Erythroblast (primary cell): ENCODE measurements around the gene TNFSF13.

Source experiments
- DNase-seq, 2 experiments: peaks; one replicate each; lab custom pipeline; 2025; lab: John Stamatoyannopoulos, UW
- GATA1 ChIP-seq: IDR thresholded peaks from 2 replicates; pipeline ENCODE4 v1.6.1; 2011; ENCODE audit warnings: low read depth, mild to moderate bottlenecking, control low read depth, low read length, moderate library complexity
- POLR2A ChIP-seq: IDR thresholded peaks from 2 replicates; pipeline ENCODE4 v1.6.1; 2011; ENCODE audit warnings: mild to moderate bottlenecking, low read length

Gene TNFSF13

DNA sequence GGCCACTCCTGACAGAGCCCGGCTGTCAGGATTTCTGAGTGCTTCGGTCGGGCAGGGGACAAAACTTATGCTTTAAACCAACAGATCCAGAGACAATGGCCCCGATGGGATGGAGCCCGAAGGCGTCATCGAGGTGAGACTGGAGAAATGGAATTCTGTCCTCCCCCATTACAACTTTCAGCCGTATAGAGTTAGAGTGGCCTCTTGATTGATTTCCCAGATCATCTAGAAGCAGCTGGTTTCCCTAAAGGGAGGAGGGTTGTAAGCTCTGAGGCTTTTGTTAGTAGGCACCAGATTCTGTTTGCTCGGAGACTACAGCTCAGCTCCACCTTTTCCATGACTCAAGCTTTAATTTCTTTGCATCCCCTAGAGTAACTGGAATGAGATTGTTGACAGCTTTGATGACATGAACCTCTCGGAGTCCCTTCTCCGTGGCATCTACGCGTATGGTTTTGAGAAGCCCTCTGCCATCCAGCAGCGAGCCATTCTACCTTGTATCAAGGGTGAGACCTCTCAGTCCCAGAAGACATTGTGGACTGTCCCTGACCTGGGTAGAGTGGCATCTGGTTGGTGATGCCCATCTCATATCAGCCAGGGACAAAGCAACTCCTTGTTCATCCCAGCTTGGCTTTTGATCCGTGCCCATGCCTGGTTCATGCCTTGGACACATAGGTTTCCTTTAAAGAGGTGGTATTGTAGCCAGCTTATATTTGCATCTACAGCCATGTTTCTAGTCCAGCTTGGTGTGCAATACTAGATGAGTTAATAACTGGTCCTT lies 15.8 kb downstream of the TNFSF13 start:
- TF ChIP-seq POLR2A: no peak
- no peak for DNase-seq

DNA sequence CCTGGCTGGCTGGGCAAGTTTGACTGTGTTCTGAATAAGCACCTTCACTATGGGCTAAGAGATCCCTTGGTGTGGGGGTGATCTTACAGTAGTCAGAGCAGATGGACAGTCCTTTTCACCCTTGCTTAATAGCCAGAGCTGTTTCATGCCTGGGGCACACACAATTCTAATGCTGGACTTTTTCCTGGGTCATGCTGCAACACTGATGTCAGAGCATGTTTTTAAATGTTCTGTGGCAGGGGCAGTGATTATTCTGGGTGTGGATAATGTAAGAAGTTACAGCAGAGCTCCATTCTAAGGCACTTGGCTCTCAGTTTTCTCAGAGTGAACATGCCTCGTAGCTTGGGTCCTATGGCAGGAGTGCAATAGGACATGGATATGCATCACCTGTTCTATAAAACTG lies 16.9 kb downstream of the TNFSF13 start:
- no peak for DNase-seq

DNA sequence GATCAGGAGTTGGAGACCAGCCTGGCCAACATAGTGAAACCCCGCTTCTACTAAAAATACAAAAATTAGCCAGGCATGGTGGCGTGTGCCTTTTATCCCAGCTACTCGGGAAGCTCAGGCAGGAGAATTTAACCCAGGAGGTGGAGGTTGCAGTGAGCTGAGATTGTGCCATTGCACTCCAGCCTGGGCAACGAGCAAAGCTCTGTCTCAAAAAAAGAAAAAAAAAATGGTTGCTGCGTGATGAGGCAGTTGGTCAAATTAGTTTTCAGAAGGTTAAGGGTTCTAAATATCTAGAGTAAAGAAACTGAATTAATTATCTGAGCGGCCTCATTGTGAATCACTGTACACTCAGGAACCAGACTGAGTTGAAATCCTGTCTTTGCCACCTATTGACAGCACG lies 17.4 kb downstream of the TNFSF13 start:
- no peak for DNase-seq

More for the DNA sequence above, 16.9 kb downstream of the TNFSF13 start:
- TF ChIP-seq POLR2A (no peak), GATA1 (no peak)

GRCh38 chr17:7576432-7576937 lies 17.9 kb downstream of the TNFSF13 start:
- DNase-seq: no peak
- no peak for TF ChIP-seq GATA1
- TF ChIP-seq POLR2A: peak; percentile 21

More for the DNA sequence above, 17.4 kb downstream of the TNFSF13 start:
- TF ChIP-seq GATA1: no peak
- peak; percentile 4 for TF ChIP-seq POLR2A

DNA sequence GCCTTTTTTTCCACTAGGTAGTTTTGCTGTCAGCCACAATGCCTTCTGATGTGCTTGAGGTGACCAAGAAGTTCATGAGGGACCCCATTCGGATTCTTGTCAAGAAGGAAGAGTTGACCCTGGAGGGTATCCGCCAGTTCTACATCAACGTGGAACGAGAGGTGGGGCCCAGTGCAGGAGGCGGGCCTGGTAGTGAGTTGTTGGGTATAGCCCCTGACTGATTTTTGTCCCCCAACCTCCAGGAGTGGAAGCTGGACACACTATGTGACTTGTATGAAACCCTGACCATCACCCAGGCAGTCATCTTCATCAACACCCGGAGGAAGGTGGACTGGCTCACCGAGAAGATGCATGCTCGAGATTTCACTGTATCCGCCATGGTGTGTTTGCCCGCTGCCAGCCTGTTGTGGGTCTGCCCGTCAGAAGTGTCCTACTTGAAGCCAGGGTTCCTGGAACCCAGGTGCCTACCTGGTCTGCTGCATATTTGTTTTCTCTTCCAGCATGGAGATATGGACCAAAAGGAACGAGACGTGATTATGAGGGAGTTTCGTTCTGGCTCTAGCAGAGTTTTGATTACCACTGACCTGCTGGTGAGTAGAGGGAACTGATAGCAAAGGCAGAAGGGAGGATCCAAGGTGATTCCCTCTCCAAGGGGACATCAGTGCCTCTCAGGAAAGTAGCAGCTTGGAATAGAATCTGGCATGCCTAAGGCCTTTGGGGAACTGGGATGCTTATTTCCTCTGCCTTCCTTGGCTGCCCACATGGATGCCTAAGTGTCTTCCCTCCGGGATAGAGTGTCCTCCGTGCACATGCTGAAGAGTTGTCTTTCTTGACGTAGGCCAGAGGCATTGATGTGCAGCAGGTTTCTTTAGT lies 19.0 kb downstream of the TNFSF13 start:
- TF ChIP-seq POLR2A (no peak), GATA1 (no peak)
- no peak for DNase-seq

DNA sequence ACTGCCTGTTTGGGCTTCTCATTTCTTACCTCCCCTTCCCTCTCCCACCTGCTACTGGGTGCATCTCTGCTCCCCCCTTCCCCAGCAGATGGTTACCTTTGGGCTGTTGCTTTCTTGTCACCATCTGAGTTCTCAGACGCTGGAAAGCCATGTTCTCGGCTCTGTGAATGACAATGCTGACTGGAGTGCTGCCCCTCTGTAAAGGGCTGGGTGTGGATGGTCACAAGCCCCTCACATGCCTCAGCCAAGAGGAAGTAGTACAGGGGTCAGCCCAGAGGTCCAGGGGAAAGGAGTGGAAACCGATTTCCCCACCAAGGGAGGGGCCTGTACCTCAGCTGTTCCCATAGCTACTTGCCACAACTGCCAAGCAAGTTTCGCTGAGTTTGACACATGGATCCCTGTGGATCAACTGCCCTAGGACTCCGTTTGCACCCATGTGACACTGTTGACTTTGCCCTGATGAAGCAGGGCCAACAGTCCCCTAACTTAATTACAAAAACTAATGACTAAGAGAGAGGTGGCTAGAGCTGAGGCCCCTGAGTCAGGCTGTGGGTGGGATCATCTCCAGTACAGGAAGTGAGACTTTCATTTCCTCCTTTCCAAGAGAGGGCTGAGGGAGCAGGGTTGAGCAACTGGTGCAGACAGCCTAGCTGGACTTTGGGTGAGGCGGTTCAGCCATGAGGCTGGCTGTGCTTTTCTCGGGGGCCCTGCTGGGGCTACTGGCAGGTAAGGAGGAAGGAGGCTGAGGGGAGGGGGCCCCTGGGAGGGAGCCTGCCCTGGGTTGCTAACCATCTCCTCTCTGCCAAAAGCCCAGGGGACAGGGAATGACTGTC lies 20.7 kb downstream of the TNFSF13 start, which contains the start of gene CD68:
Gene CD68, plus strand, starts transcription at position 638 of the 833 bp plus-strand sequence. Its CDS starts 40 bp downstream, at position 678.
- TF ChIP-seq GATA1 (no peak), POLR2A (peak; percentile 75)
- DNase-seq: peak; percentile 68 to 80

GRCh38 chr17:7579834-7580603 lies 21.5 kb downstream of the TNFSF13 start:
- TF ChIP-seq POLR2A (no peak), GATA1 (no peak)
- peak in 1 of 2 experiments; percentile 54 for DNase-seq

DNA sequence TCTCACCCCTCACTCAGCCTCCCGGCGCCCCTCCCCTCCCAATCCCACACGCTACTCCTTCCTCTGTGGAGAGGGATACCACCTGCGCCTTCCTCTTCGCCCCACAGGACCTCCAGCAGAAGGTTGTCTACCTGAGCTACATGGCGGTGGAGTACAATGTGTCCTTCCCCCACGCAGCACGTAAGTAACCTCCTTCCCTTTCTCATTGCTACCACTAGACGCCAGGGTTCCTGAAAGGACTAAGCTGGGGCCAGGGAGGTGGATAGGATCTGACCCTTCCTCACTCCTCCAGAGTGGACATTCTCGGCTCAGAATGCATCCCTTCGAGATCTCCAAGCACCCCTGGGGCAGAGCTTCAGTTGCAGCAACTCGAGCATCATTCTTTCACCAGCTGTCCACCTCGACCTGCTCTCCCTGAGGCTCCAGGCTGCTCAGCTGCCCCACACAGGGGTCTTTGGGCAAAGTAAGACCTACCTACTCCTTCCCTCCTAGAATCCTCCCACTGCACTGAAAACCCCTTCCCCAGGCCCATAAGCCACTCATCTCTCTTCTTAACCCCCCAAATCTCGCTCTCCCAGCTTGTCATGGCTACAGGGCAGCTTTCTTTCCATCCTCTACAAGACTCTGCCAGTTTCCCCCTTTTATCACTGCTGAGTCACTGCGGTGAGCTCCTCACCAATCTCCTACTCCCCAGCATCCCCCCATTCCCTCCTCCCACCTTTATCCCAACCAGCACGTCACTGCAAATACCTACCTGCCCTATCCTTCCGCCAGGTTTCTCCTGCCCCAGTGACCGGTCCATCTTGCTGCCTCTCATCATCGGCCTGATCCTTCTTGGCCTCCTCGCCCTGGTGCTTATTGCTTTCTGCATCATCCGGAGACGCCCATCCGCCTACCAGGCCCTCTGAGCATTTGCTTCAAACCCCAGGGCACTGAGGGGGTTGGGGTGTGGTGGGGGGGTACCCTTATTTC lies 22.3 kb downstream of the TNFSF13 start:
- TF ChIP-seq POLR2A (no peak), GATA1 (no peak)
- DNase-seq: peak; percentile 60 to 68

DNA sequence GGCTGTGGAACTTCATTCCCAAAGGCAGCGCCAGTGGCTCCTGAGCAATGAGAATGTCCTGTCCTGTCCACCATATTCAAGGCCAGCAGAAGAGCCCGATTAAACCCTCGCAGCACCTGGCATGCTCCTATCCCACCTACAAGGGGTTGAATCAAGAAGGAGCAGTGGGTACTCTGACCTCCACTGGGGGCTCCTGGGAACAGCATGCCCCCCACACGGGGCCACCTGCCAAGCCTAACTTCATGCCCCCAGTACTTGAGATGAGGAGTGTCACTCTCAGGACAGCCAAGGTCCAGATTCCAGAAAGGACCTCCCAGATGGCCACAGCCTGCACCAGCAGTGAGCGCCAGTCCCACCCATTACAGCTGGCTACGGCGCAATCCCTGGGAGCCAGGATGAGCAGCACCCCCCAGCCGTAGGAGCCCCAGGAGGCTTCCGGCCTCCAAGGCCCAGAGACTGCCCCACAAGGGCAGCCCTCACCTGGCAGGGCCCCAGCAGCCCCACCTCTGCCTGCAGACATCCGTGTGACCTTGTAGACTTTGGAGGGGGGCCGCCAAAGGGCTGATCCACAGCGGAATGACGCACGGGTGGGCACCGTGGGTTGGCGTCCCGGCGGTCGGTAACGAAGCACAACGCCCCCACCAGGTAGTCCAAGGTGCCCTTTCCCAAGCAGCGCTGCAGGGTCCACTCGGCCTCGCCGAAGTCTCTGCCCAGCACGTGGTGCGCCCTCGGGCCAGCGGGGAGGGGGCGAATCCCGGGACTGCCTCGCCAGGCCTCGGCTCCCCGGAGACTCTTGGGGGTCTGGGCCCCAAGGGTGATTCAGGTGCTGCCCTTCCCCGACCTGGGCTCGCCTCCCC lies 24.1 kb downstream of the TNFSF13 start:
- DNase-seq: no peak
- no peak for TF ChIP-seq POLR2A
- TF ChIP-seq GATA1: no peak

DNA sequence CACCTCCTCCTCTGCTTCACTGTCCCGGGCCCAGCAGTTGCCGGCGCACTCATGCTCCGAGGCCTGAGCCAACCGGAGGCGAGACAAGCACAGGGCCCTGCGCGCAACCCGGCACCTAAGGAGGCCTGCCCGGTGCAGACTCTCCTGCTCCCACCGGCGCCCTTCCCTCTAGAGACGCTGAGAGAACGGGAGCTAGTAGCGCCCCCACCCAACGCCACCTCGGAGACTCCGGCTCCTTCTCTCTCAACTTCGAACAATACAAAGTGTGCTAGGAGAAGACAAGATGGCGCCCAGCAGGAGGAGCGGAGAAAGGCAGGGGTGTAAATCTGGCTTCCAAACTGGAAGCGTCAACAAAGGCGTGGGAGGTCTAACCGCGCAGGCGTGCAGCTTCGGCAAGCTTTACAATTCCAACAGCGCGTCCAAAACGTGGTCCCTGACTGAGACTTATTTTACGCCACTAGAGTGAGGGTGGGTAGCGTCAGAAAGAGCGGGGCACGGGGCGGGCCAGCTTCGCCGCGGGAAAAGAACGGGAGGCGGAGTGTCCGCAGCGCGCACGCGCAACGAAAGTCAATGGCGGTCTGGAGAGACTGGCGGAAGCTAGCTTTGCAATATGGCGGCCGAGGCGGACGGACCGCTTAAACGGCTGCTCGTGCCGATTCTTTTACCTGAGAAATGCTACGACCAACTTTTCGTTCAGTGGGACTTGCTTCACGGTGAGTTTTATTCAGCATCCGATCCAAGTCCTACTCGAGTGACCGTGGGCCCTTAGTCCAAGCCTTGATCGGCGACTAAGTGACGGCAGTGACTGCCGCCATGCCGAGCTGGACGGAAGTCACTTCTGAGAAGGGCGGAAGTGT lies 24.9 kb downstream of the TNFSF13 start, which contains the start of gene MPDU1:
Gene MPDU1, plus strand, starts transcription at position 600 of the 857 bp plus-strand sequence. Its CDS starts 11 bp downstream, at position 611.
- TF ChIP-seq POLR2A (peak; percentile 97), GATA1 (no peak)
- DNase-seq: peak; percentile 98
